Amniotic epithelial cell (primary cell): ENCODE data around the gene STX1B.

Experiments used
- DNase-seq: peaks from one replicate; pipeline ENCODE4 v3.0.0-alpha.2; 2010; ENCODE audit warnings: low read depth

STX1B gene

DNA sequence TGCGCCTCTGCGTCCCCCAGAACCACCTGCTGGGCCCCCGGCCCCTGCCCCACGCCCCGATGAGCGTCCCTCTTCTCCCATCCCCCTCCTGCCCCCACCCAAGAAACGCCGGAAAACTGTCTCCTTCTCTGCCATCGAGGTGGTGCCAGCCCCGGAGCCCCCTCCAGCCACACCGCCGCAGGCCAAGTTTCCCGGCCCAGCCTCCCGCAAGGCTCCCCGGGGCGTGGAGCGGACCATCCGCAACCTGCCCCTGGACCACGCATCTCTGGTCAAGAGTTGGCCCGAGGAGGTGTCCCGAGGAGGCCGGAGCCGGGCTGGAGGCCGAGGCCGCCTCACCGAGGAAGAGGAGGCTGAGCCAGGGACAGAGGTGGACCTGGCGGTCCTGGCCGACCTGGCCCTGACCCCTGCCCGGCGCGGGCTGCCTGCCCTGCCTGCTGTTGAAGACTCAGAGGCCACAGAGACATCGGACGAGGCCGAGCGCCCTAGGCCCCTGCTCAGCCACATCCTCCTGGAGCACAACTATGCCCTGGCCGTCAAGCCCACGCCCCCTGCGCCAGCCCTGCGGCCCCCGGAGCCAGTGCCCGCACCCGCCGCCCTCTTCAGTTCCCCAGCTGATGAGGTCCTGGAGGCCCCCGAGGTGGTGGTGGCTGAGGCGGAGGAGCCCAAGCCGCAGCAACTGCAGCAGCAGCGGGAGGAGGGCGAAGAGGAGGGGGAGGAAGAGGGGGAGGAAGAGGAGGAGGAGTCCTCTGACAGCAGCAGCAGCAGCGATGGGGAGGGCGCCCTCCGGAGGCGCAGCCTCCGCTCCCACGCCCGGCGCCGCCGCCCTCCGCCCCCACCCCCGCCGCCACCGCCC lies 31.0 kb downstream of the STX1B start:
- no peak for DNase-seq

GRCh38 chr16:30977502-30977901 lies 32.9 kb downstream of the STX1B start:
- DNase-seq = no peak

GRCh38 chr16:30976486-30976885 lies 34.0 kb downstream of the STX1B start:
- no peak for DNase-seq

DNA sequence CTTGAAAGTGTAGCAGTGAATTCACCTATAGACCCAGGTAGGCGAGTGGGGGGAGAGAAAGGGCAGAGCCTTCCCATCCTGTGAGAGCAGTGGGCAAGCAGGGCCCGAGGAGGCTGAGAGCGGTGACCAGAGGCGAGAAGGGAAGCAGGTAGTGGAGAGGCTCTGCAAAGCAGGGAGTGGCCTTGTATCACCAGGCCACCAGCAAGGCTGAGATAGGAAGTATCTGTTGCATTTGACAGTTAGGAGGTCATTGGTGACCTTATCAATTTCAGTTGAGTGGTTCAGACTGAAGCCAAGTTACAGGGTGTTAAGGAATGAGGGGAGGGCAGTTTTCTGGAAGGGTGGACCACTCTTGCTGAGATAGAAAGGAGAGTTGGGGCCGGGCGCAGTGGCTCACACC lies 36.1 kb downstream of the STX1B start:
- no peak for DNase-seq

- peak; percentile 22 for DNase-seq
These were observed 37.6 kb downstream of the STX1B start for GRCh38 chr16:30972872-30973271.

- DNase-seq = no peak
These were observed 39.1 kb downstream of the STX1B start for GRCh38 chr16:30971298-30971697.

- no peak for DNase-seq
These were observed 41.1 kb downstream of the STX1B start for GRCh38 chr16:30969246-30969842.

DNA sequence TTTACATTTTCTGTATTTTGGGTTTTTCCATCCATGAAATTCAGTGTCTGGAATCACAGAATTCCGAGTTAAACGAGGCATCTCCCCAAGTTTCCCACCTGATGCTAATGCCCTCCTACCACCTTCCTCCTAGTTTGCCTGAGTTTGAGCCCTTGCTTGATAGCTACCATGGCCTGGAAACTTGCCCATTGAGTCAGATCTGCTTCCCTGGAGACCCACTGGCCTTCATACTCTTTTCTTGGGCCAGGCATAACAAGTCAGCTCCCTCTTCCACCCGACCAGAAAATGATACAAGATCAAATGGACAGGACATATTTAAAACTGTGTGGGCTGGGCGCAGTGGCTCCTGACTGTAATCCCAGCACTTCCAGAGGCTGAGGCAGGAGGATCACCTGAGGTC lies 42.6 kb downstream of the STX1B start:
- DNase-seq = no peak

DNA sequence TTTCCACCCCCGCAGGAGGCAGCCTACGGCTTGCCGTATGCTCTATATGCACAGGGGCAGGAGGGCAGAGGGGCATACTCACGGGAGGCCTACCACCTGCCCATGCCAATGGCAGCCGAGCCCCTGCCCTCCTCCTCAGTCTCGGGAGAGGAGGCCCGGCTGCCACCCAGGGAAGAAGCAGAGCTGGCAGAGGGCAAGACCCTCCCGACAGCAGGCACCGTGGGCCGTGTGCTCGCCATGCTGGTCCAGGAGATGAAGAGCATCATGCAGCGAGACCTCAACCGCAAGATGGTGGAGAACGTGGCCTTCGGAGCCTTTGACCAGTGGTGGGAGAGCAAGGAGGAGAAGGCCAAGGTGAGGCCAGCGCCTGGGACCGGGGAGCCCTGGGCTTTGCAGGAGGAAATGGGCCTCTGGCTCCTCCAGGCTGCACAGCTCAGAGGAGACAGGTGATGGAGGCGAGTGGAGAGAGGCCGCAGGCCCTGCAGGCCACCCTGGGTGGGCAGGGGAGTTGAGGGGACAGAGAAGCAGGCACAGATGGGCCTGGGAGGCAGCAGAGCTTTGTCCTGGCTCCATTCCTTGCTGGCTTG lies 44.3 kb downstream of the STX1B start:
- no peak for DNase-seq

- no peak for DNase-seq
These were observed 45.0 kb downstream of the STX1B start for GRCh38 chr16:30965436-30965835.

DNA sequence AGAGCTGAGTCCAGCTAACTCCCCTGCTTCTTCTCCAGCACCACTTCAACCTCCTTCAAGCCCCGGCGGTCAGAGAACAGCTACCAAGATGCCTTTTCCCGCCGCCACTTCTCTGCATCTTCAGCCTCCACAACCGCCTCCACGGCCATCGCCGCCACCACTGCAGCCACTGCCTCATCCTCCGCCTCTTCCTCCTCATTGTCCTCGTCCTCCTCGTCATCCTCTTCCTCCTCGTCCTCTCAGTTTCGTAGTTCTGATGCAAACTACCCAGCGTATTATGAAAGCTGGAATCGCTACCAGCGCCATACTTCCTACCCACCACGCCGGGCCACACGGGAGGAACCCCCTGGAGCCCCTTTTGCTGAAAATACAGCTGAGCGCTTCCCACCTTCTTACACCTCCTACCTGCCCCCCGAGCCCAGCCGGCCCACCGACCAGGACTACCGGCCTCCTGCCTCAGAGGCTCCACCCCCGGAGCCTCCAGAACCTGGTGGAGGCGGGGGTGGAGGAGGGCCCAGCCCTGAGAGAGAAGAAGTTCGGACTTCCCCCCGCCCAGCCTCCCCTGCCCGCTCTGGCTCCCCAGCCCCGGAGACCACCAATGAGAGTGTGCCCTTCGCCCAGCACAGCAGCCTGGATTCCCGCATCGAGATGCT lies 45.7 kb downstream of the STX1B start:
- no peak for DNase-seq

DNA sequence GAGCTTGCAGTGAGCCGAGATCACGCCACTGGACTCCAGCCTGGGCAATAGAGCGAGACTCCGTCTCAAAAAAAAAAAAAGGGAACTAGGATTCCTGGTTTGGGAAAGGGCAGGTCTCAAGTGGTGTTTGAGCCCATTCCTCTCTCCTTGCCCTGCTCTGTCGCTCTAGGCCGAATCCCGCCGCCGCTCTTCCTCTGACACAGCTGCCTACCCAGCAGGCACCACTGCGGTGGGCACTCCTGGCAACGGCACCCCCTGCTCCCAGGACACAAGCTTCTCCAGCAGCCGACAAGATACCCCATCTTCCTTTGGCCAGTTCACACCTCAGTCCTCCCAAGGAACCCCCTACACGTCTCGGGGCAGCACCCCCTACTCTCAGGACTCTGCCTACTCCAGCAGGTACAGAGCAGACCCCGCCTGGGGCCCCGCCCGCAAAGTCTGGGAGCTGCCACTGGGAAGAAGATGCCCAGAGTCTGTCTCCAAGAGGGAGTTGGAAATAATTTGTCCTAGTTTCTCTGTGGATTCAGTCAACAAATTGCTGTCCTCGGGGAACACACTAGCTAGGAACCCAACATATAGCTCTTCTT lies 46.4 kb downstream of the STX1B start:
- no peak for DNase-seq

- no peak for DNase-seq
These were observed 49.1 kb downstream of the STX1B start for GRCh38 chr16:30961384-30961783.

DNA sequence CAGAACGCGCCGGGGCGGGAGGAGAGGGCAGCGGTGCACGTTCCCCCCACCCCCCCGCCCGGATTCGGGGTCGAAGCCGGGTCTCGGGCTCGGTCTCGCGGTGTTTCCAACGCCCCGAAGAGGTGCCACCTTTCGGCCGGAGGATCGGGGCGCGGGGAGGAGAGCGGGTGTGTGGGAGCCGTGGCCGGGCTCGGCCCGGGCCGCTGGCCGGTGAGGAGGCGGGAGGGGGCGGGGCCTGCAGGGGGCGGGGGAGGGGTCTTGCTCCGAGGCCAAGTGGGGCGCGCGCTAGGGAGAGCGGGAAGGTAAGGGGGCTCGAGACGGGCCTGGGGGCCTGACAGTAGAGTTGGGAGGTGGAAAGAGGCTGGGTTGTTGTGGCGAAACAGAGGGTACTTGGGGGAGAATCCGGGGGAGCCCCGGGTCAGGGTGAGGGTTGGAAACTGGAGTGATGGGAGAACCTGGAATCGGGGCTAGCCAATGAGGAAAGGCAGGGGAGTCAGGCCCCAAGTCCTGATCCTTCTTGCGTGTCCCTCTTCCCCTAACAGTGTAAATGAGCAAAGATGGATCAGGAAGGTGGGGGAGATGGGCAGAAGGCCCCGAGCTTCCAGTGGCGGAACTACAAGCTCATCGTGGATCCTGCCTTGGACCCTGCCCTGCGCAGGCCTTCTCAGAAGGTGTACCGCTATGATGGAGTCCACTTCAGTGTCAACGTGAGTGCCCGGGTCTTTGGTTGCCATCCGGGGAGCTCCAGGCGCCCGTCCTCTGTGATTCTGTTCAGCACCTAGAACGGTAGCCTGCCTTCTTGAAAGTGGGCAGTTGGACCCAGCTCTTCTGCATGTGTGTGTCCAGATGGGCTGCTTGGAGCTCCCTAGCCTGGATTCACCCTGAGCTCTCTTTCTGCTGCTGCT lies 52.0 kb downstream of the STX1B start:
- DNase-seq = peak; percentile 41

DNA sequence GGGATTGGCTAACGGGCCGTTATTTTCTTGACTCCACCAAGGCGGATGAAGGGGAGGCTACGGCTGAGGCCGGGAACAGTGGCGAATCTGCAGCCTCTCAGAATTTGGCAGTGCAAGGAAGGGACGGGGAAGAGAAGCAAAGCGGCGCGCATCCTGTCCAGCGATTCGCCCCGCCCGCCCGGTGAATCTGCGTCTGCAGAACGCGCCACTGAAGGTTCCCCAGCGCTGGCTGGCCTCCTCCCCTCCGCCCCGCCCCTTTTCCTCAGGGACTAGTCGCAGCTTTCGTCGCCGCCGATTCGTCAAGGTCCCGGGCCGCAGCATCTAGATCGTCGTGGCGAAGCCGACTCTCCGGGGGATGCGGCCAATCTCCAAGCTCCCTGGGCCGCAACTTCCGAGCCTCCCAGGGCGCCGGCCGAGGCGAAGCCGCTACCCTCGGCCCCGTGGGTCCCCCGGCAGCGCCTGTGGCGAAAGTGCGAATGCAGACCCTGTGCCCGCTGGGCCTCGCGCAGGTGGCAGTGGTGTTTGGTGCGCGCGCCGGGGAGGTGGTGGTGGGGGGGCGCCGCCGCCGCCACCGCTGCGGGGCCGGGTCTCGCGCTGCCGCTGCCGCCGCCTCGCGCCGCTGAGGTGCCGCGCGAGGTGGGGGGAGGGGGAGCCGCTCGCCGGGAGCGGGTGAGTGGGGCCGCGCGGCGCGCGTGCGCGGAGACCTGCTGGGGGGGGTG lies 52.8 kb downstream of the STX1B start, which contains the start of gene SETD1A:
TSS of gene SETD1A (plus strand) at position 299 of the 719 bp plus-strand sequence. CDS start 978 bp downstream, outside the sequence.
- DNase-seq = peak; percentile 94

GRCh38 chr16:30956601-30957455 lies 53.6 kb downstream of the STX1B start:
- peak; percentile 88 for DNase-seq

GRCh38 chr16:30954993-30955392 lies 55.4 kb downstream of the STX1B start:
- no peak for DNase-seq

GRCh38 chr16:30953511-30954124 lies 56.8 kb downstream of the STX1B start:
- DNase-seq = peak; percentile 71

DNA sequence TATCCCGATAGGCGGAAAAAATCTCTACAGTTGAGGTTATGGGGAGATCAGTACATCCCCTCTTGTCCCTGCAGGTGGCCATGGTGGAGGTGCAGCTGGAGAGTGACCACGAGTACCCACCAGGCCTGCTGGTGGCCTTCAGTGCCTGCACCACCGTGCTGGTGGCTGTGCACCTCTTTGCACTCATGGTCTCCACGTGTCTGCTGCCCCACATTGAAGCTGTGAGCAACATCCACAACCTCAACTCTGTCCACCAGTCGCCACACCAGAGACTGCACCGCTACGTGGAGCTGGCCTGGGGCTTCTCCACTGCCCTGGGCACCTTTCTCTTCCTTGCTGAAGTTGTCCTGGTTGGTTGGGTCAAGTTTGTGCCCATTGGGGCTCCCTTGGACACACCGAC lies 57.3 kb downstream of the STX1B start:
- DNase-seq = no peak
